ENCODE data around the gene COA1. TPM values are rescaled to one million over a fixed set of nuclear protein-coding genes. Genes with fewer than 3 reads are reported as not detected.

The COA1 gene
- total and polyA plus RNA-seq, 3 donors from 2014 or later, result 36.4 to 80.5 (median 75.7) TPM

DNA sequence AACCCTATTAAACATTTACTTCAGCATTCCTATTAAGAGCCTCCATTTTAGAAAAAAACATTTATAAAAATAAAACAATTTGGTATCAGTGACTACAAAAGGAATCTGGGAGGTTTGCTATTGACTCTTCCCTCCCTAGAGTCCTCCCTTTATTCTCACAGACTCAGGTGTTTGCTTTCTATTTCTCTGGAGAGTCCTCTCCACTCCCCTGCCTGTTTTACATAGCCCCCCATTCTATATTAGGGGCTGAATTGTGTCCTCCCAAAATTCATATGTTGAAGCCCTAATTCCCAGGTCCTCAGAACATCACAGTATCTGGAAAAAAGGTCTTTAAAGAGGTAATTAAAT is 69.8 kb downstream of the COA1 start:
- no peak overlapping the region for H3K27ac ChIP-seq
- TF ChIP-seq, protein P1, sequence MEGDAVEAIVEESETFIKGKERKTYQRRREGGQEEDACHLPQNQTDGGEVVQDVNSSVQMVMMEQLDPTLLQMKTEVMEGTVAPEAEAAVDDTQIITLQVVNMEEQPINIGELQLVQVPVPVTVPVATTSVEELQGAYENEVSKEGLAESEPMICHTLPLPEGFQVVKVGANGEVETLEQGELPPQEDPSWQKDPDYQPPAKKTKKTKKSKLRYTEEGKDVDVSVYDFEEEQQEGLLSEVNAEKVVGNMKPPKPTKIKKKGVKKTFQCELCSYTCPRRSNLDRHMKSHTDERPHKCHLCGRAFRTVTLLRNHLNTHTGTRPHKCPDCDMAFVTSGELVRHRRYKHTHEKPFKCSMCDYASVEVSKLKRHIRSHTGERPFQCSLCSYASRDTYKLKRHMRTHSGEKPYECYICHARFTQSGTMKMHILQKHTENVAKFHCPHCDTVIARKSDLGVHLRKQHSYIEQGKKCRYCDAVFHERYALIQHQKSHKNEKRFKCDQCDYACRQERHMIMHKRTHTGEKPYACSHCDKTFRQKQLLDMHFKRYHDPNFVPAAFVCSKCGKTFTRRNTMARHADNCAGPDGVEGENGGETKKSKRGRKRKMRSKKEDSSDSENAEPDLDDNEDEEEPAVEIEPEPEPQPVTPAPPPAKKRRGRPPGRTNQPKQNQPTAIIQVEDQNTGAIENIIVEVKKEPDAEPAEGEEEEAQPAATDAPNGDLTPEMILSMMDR (IDR thresholded peaks at IDR 0.05), result no peak
- TF ChIP-seq POLR2A (IDR thresholded peaks at IDR 0.05), result no peak
- intact Hi-C loops (cut with DNase I; ENCODE audit: low total_unique reads), result no loop called here

DNA sequence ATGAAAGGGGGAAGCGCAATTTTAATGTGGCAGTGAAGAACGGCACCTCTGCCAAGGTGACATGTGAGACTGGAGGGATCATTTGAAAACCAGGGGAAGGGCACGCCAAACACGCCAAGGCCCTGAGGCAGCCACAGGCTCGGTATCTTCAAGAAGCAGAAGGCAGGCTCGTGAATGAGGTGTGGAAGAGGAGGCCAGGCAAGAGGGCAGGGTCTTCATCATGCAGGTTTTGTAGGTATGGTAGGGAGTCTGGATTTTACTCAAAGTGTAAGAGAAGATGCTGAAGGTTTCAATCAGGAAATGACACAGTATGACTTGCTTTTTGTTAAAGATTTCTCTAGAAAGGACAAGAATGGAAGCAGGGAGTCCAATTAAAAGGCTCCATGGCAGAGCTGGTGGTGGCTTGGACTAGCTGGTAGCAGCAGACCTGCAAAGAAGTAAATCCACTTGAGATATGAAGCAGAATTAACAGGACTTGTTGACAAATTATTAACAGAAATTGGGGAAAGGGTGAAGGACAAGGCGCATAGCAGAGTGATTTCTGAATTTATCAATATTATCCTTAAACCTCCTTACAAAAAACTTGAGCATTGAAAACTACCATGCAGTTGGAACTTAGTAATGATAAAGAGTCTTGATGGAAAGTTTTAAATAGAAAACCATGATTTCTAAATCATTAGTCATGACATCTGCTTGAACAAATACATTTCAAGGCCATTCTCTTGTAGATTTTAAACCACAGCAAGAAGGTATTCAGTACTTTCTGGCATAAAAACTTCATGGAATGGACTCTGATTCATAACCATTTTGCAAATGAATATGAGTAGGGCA is 70.4 kb downstream of the COA1 start:
- Histone ChIP-seq H3K36me3 (ENCODE audit: low read depth, missing control alignments) (no peaks in the 10 kb centered on the region), H3K4me1 (peaks cover 13% of the 10 kb centered on the region), H3K27me3 (no peaks in the 10 kb centered on the region), H3K9me3 (no peaks in the 10 kb centered on the region), H3K4me3 (no peak overlapping the region), H3K27ac (no peak overlapping the region)
- intact Hi-C loops (cut with DNase I; ENCODE audit: low total_unique reads), result no loop called here
- 75 to 79% methylated on average over 7 of the region's 7 CpGs for WGBS, 2 donors
- no peak for DNase-seq
- TF ChIP-seq POLR2A (IDR thresholded peaks at IDR 0.05), result no peak
- TF ChIP-seq, protein P1 (IDR thresholded peaks at IDR 0.05), result no peak

More for the DNA sequence above, 69.8 kb downstream of the COA1 start:
- H3K36me3 ChIP-seq (ENCODE audit: low read depth, missing control alignments), result no peaks in the 10 kb centered on the region
- no peak for DNase-seq
- no peak overlapping the region for H3K4me3 ChIP-seq
- no peaks in the 10 kb centered on the region for H3K9me3 ChIP-seq
- peaks cover 13% of the 10 kb centered on the region for H3K4me1 ChIP-seq
- no peaks in the 10 kb centered on the region for H3K27me3 ChIP-seq

DNA sequence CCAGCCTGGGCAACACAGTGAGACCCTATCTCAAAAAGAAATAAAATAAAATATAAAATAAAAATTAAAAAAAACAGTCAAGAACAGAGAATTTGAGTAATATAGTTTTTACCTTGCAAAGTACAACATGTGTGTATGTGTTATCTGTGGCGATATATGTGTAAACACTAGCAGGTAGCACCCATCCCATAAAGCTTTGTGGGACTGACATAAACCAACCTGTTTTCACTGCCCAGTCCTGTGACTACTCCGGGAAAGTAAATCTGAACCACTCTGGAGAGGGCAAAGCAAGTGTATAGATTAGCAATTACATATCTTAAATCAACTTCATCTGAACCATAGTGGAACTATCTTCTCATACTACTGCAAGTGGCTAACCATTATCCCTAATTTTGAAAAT is 72.3 kb downstream of the COA1 start:
- TF ChIP-seq, protein P1 (IDR thresholded peaks at IDR 0.05), result no peak
- TF ChIP-seq POLR2A (IDR thresholded peaks at IDR 0.05), result no peak

DNA sequence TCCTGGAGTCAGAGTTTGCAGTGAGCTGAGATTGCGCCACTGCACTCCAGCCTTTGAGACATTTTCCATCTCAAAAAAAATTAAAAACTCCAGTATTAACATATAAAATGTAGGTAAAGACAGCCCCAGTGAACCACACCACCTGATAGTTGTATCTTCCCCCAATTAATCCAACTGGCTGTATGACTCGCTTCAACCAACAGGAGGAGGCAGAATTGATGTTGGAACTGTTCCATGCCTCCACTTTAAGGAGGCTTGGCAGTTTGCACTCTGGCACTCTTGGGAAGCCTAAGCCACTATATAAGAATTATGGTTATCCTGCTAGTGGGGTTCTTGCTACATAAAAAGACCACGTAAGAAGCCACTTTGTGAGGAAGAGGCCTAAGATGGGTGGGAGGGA is 73.7 kb downstream of the COA1 start:
- H3K36me3 ChIP-seq (ENCODE audit: low read depth, missing control alignments), result no peaks in the 10 kb centered on the region
- WGBS, 2 donors, result 92 to 99% methylated on average over 3 of the region's 3 CpGs
- TF ChIP-seq, protein P1 (IDR thresholded peaks at IDR 0.05), result no peak
- no peak for TF ChIP-seq POLR2A (IDR thresholded peaks at IDR 0.05)
- H3K4me1 ChIP-seq, result peaks cover 13% of the 10 kb centered on the region
- H3K27ac ChIP-seq, result no peak overlapping the region
- H3K4me3 ChIP-seq, result no peak overlapping the region
- no peaks in the 10 kb centered on the region for H3K9me3 ChIP-seq
- no peaks in the 10 kb centered on the region for H3K27me3 ChIP-seq
- DNase-seq, result no peak
- intact Hi-C loops (cut with DNase I; ENCODE audit: low total_unique reads), result no loop called here

More for the DNA sequence above, 72.3 kb downstream of the COA1 start:
- Histone ChIP-seq H3K4me1 (peaks cover 13% of the 10 kb centered on the region), H3K36me3 (ENCODE audit: low read depth, missing control alignments) (no peaks in the 10 kb centered on the region), H3K9me3 (no peaks in the 10 kb centered on the region), H3K27me3 (no peaks in the 10 kb centered on the region), H3K4me3 (no peak overlapping the region), H3K27ac (no peak overlapping the region)
- WGBS, 2 donors, result 94 to 98% methylated on average over 2 of the region's 2 CpGs
- no peak for DNase-seq
- intact Hi-C loops (cut with DNase I; ENCODE audit: low total_unique reads), result no loop called here

All from testis (tissue), 3 donors.